BJ (cell line): ENCODE measurements around the gene COPB1. TPM values are rescaled to one million over a fixed set of nuclear protein-coding genes. Genes with fewer than 3 reads are reported as not detected.
A peak's percentile ranks its signal among the peaks of the same experiment; 100 is the strongest.

ENCODE experiments used
- CTCF ChIA-PET: fragments of 350-600 bp; formaldehyde crosslinking; extraction: SDS; loops from one replicate; lab custom pipeline; 2021; ENCODE audit warnings: antibody characterized with exemption, inconsistent platforms; lab: Yijun Ruan, JAX
- POLR2A ChIA-PET: fragments of 300-600 bp; sonication (Branson Sonifier 250); formaldehyde crosslinking; extraction: SDS; loops from one replicate; lab custom pipeline; 2021; ENCODE audit warnings: antibody characterized with exemption; lab: Charles Lee
- DNase-seq: peaks from one replicate; pipeline ENCODE4 v3.0.0-alpha.2; 2011; ENCODE audit warnings: low read depth
- H3K27me3 ChIP-seq: 2 replicates; pipeline ENCODE4 v1.6.0; 2011; ENCODE audit warnings: low read length; ENCODE audit not compliant: control insufficient read depth, insufficient read depth
- H3K36me3 ChIP-seq: 2 replicates; pipeline ENCODE4 v1.5.1; 2011; ENCODE audit warnings: low read length; ENCODE audit not compliant: control insufficient read depth, insufficient read depth
- H3K4me3 ChIP-seq: 2 replicates; pipeline ENCODE4 v1.5.1; 2011; ENCODE audit warnings: low read depth, mild to moderate bottlenecking, control low read depth, low read length
- polyA plus RNA-seq: library from polyadenylated mRNA; depleted of rRNA; stranded (reverse); fragments of >200 nt; gene quantifications from 2 replicates; pipeline ENCODE4 v1.2.3, GENCODE V29; 2011
- TF ChIP-seq, protein P1 (sequence below): IDR thresholded peaks from 2 replicates; pipeline ENCODE4 v1.5.1; 2011; ENCODE audit warnings: low read depth, mild to moderate bottlenecking, control low read depth, inconsistent platforms, low read length, moderate library complexity; ENCODE audit not compliant: insufficient read depth

COPB1 gene
- polyA plus RNA-seq, 1 experiment = 120 TPM

DNA sequence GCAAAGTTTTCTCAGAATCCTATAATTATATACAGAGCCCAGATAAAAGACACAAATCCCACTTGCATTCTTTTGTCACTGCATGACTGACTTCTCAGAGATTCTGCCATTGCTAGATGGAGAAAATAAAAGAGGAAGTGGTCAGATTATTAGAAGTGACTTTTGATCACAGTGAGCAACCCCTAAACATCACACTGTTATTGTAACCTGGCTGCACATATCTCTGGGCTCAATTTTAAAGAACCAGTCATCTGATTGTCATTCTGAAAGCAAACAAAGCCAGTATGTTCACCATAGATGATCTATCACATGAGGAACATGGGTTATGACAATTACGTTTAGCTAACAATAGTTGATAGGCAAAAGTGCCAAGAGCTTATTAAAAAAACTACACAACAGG lies 47.8 kb downstream of the COPB1 start:
- CTCF ChIA-PET = interaction anchor here (7.4 kb wide), 1 partner anchor 150 kb away, joined by 118 read pairs; no protein-coding TSS in a partner anchor

DNA sequence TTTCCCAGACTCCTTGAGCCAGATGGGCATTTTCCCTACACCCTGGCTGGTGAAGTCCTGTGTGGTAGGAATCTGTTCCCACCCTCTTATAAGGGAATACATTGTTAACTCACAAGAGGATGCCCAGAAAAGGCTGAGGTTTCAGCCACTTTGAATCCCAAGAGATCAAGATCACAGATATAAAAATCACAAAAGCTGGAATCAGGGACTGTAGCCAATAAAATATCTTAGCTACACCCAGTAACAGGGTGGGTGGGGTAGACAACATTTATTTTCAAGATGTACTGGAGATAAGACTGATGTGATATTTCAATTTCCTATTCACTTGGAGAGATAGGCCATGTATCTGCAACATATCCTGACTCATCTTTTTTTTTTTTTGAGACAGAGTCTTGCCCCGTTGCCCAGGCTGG lies 50.3 kb downstream of the COPB1 start:
- DNase-seq = no peak
- Histone ChIP-seq H3K36me3 (no peaks in the 10 kb centered on the region), H3K27me3 (no peaks in the 10 kb centered on the region), H3K4me3 (no peak overlapping the region)
- POLR2A ChIA-PET = no interaction called here
- CTCF ChIA-PET = interaction anchor here (0.9 to 1.4 kb wide), 4 partner anchors 16 to 149 kb away, joined by 3 to 6 read pairs (median 5); no protein-coding TSS in a partner anchor
- TF ChIP-seq, protein P1, sequence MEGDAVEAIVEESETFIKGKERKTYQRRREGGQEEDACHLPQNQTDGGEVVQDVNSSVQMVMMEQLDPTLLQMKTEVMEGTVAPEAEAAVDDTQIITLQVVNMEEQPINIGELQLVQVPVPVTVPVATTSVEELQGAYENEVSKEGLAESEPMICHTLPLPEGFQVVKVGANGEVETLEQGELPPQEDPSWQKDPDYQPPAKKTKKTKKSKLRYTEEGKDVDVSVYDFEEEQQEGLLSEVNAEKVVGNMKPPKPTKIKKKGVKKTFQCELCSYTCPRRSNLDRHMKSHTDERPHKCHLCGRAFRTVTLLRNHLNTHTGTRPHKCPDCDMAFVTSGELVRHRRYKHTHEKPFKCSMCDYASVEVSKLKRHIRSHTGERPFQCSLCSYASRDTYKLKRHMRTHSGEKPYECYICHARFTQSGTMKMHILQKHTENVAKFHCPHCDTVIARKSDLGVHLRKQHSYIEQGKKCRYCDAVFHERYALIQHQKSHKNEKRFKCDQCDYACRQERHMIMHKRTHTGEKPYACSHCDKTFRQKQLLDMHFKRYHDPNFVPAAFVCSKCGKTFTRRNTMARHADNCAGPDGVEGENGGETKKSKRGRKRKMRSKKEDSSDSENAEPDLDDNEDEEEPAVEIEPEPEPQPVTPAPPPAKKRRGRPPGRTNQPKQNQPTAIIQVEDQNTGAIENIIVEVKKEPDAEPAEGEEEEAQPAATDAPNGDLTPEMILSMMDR = no peak

More for the DNA sequence above, 47.8 kb downstream of the COPB1 start:
- H3K27me3 ChIP-seq = no peaks in the 10 kb centered on the region
- 0 out of 2 replicates have a peak, but pooled peaks cover 1% of the 10 kb centered on the region for H3K36me3 ChIP-seq
- TF ChIP-seq, protein P1 = no peak
- no peak overlapping the region for H3K4me3 ChIP-seq
- DNase-seq = no peak
- POLR2A ChIA-PET = interaction anchor here (0.5 kb wide), 1 partner anchor 578 kb away, joined by 3 read pairs; no protein-coding TSS in a partner anchor

DNA sequence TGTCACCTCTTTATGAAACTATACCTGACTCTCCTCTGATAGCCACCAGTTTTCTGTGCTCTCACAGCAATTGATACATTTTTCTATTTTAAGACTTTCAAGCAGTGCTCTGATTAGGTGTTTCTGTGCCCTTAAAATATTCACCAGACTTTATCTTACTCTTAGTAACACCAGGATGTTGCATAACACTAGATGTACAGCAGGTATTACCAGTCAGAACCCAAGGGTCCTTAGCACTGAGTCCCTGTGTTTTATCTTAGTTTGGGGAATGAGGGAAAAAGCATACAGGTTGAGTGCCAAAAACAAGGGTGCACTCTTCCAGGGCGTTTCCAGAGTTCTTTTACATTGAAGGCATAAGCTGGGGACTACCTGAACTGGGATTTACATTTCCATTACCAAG lies 51.4 kb downstream of the COPB1 start:
- no peak for DNase-seq

DNA sequence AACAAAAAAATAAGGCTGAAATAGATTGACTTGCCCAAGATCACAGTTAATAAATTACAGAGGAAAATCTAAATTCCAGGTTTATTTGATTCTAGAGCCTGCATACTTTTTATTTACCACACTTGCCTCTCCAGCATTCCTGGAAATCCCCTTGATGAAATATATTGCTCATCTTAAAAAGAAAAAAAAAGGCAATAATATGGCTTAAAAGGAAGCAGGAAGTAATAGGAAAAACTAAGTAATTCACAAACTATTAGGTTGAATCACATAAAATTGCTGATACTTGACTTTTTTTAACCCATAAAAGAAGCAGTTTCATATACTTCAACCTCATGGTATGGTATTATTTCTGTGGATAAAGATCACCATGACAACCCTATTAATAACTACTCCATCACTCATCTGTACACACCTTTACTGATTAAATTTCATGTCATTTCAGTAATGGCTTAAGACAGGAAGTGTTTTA lies 52.9 kb downstream of the COPB1 start:
- CTCF ChIA-PET = interaction anchor here (0.9 to 1.3 kb wide), 2 partner anchors 84 to 146 kb away, joined by 4 read pairs; no protein-coding TSS in a partner anchor
- no peaks in the 10 kb centered on the region for H3K36me3 ChIP-seq
- H3K4me3 ChIP-seq = no peak overlapping the region
- peak; percentile 76 for DNase-seq
- no peaks in the 10 kb centered on the region for H3K27me3 ChIP-seq
- POLR2A ChIA-PET = no interaction called here
- TF ChIP-seq, protein P1 = no peak

More for the DNA sequence above, 51.4 kb downstream of the COPB1 start:
- no peaks in the 10 kb centered on the region for H3K27me3 ChIP-seq
- POLR2A ChIA-PET = no interaction called here
- no peaks in the 10 kb centered on the region for H3K36me3 ChIP-seq
- TF ChIP-seq, protein P1 = no peak
- no peak overlapping the region for H3K4me3 ChIP-seq
- CTCF ChIA-PET = interaction anchor here (1.3 to 1.4 kb wide), 2 partner anchors 29 to 148 kb away, joined by 4 to 6 read pairs; no protein-coding TSS in a partner anchor

DNA sequence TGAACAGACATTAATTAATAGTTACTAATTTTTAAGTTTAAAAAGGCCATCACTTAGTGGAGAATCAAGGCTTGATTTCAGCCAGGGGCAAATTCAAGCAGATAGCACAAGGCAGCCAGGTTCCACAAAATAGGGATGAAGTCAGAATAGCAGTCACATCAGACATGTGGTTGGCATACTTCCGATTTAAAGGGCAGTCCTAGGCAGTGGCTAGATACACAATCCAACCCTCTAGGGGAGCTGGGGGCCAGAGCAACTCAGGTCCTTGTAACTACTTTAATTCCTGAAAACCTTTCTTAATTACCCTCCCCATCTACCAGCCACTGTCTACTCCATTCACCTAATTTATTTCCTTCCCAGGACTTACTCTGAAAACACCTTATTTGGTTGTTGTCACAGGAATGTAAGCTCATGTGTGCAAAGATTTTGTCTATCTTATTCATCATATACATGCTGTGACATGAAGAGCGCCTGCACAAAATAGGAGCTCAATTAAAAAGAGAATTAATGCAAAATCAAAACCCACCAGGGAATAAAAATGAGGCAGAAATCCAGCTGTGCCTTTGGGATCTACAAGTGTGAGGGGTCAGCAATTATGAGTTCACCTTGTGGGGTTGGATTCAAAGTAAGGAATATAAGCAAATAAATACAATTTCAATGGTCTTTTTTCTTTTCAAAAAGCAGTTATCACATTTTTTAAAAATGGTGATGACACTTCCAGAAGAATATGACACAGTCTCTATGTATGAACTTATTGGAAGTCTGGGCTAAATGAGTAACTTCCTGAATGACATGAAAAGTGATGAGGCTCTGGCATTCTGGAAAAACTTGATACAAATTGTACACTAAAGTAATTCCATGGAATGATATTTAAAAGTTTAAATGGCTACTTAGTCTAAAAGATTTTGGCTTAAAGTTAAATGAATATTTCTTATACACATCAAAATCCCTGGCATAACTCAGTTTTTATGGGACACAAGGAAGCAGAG lies 53.8 kb downstream of the COPB1 start:
- H3K36me3 ChIP-seq = no peaks in the 10 kb centered on the region
- POLR2A ChIA-PET = no interaction called here
- TF ChIP-seq, protein P1 = no peak
- H3K27me3 ChIP-seq = no peaks in the 10 kb centered on the region
- CTCF ChIA-PET = interaction anchor here (0.8 to 1.3 kb wide), 4 partner anchors 9 to 145 kb away, joined by 3 to 4 read pairs (median 4); no protein-coding TSS in a partner anchor
- no peak overlapping the region for H3K4me3 ChIP-seq
- no peak for DNase-seq
